HG02943 (cell line): ENCODE measurements around the gene NPLOC4.
A peak's percentile ranks its signal among the peaks of the same experiment; 100 is the strongest.
"Not testable (repeated sequence)": the region's sequence is repeated elsewhere in the genome, so short reads cannot be mapped to it uniquely, and the experiment has no call there.

Source experiments
- ATAC-seq: cut with Tn5 transposase; IDR thresholded peaks from one replicate; pipeline ENCODE4 v1.9.1; 2021; ENCODE audit warnings: mild to moderate bottlenecking, low read depth, moderate library complexity; ENCODE audit not compliant: unreplicated experiment

NPLOC4 gene

DNA sequence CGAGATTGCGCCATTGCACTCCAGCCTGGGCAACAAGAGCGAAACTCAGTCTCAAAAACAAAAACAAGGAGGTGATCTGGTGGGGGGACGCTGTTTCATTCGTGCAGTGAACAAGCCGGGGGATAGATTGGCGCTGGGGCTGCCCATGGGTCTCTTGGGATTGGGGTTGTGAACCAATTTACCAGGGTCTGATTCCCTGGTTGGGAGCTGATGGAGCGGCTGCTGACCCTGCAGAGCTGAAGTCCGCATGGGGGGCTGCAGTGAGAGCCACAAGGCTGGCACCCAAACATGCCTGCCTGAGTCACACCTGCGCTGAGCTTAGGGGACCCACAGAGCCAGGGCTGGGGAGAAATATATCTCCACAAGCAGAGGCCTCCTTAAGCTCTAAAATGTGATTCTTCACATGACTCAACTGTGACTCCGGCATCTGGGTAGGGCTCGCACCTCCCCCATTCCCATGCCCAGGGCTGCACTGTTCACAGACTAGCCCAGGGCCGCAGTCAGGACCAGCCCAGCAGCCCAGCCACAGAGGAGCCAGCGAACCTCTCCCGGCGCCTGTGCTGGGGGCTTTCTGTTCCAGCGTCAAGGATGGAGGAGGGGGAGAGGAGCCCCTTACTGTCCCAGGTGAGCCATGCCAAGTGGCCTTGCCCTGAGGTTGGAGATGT lies 5.0 kb upstream of the NPLOC4 start:
- ATAC-seq: no peak

DNA sequence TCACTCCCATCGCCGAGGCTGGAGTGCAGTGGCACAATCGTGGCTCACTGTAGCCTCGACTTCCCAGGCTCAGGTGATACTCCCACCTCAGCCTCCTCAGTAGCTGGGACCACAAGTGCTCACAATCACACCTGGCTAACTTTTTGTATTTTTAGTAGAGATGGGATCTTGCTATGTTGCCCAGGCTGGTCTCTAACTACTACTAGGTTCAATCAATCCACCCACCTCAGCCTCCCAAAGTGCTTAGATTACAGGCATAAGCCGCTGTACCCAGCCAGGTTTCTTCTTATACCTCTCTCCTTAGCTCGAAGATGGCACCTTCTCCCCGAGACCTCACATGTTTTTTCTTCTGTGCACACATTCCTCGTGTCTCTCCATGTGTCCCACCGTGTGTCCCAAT lies 3.1 kb upstream of the NPLOC4 start:
- ATAC-seq: no peak

DNA sequence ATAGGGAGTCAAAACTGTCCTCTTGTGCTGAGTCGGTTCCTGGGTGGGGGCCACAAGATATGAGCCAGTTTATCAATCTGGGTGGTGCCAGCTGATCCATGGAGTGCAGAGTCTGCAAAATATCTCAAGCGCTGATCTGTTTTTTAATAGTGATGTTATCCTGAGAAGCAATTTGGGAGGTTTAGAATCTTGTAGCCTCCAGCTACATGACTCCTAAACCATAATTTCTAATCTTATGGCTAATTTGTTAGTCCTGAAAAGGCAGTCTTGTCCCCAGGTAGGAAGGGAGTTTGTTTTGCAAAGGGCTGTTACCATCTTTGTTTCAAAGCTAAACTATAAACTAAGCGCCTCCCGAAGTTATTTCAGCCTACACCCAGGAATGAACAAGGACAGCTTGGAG lies 1.8 kb upstream of the NPLOC4 start:
- no peak for ATAC-seq

DNA sequence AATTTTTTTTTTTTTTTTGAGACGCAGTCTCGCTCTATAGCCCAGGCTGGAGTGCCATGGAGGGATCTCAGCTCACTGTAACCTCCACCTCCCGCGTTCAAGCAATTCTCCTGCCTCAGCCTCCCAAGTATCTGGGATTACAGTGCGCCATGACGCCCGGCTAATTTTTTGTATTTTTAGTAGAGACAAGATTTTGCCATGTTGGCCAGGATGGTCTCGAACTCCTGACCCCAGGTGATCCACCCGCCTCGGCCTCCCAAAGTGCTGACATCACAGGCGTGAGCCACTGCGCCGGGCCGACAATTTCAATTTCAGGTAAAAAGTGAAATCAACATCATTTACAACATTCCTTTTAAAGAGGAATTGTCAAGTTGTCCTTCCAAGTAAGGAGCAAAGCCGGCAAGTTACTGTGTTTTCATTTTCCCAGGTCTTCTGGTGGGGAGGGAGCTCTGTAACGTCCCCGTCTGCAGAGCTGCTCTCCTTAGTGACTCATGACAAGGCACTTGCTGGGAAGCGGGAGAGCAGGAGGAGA lies 873 bp downstream of the NPLOC4 start:
- peak; percentile 17 for ATAC-seq

DNA sequence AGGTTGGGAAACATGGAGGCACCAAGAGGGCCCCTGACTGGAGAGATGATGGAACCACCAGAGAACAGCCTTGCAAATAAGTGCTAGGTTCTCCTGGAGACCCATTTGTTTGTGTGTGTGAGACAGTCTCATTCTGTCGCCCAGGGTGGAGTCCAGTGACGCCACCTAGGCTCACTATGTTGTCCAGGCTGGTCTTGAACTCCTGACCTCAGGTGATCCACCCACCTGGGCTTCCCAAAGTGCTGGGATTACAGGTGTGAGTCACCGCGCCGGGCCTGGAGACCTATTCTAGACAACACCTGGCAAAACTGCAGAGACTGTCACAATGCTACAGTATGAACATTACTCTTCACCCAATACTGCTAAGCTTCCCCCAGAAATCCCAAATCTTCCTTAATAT lies 1.5 kb downstream of the NPLOC4 start:
- no peak for ATAC-seq

DNA sequence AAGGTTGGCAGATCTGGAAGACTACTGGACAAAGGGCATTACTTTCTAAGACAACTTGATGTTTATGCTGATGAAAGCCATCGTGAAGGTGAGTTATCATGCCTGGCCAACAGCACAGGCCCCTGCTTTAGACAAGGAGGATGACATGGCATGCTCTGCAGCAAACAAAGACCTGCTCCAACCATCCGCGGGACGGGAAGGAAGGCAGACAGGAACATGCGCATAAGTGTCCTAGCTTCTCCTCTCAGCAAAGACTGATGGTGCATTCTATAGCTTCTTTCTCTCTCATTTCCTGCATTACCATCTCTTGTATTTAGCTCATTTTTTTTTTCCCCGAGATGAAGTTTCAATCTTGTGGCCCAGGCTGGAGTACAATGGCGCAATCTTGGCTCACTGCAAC lies 5.4 kb downstream of the NPLOC4 start:
- no peak for ATAC-seq

DNA sequence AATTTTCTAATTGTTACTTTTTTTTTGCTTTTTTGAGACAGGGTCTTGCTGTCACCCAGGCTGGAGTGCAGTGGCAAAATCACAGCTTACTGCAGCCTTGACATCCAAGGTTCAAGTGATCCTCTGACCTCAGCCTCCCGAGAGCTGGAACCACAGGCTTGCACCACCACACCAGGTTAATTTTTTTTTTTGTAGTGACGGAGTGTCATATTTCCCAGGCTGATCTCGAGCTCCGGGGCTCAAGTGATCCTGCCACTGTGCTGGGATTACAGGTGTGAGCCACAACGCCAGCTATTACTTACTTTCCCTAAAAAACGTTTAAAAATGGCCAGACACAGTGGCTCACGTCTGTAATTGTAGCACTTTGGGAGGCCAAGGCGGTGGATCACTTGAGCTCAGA lies 6.6 kb downstream of the NPLOC4 start:
- ATAC-seq: no peak

DNA sequence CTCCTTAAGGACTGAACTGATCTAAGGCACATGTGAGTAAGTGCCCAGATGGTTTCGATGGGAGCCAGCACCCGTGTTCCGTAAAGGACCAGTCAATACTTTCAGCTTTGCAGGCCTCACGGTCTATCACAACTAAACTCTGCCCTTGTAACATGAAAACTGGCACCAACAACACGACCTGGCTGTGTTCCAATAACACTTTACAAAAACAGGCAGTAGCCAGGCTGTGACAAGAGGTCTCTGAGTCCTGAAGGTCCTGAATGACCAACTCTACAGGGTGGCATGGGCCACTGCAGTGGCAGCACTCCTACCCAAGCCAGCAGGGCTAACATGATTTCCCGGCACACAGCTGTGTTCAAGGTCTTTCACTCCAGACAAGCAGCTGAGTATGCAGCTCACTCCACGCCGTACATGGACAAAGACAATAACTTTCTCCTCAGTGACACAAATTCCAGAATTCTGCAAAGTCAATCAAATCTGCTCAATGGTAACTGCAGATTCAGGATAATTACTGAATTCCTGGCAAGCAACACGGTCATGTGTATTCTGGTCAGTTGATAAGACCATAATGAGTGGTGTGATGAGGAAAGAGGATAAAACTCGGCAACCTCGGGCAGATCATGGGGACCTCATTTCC lies 15.3 kb downstream of the NPLOC4 start:
- no peak for ATAC-seq

DNA sequence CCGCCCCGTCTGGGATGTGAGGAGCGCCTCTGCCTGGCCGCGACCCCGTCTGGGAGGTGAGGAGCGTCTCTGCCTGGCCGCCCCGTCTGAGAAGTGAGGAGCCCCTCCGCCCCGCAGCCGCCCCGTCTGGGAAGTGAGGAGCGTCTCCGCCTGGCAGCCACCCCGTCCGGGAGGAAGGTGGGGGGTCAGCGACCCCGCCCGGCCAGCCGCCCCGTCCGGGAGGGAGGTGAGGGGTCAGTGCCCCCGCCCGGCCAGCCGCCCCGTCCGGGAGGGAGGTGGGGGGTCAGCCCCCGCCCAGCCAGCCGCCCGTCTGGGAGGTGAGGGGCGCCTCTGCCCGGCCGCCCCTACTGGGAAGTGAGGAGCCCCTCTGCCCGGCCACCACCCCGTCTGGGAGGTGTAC lies 18.6 kb downstream of the NPLOC4 start:
- not testable (repeated sequence) for ATAC-seq

DNA sequence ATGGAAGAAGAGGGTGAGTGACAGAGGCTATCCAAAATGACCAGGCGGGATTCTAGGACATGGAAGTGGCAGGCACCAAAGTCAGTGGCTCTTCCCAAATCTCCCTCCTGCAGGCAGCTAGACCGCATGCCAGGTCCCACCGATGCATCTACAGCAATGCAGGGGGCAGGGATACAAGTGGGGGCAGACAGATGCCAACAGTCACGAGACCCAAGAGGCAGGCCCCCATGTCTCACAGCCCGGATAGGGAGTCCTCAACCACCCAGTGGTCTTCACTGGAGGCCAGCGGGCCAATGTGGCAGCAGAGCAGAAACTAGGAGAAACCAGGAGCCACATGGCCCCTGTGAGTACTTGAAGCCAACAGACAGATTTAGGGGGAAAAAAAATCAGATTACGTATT lies 20.0 kb downstream of the NPLOC4 start:
- ATAC-seq: no peak

DNA sequence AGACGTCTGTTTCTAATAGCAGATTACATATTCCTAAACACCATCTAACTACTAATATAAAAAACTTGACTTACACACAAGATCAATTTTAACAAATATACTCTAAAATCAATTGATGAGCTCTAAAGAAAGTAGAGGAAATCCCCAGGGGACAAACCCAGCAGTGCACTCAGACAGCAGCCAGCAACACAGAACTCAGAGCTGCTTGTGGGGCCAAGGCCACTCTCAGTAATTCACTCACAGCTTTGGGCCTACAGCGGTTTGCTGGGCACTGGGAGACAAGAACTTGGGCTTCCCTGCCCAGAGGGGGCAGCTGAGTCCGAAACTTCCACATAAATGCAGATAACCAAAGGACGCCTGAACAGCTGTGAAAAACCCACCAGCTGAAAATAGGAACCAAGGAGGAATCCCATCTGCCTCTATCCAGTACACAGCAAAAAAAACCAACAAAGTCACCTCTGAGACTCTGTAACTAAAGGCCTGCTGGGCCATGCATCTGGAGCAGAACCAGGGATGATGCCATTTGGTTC lies 21.4 kb downstream of the NPLOC4 start:
- no peak for ATAC-seq

DNA sequence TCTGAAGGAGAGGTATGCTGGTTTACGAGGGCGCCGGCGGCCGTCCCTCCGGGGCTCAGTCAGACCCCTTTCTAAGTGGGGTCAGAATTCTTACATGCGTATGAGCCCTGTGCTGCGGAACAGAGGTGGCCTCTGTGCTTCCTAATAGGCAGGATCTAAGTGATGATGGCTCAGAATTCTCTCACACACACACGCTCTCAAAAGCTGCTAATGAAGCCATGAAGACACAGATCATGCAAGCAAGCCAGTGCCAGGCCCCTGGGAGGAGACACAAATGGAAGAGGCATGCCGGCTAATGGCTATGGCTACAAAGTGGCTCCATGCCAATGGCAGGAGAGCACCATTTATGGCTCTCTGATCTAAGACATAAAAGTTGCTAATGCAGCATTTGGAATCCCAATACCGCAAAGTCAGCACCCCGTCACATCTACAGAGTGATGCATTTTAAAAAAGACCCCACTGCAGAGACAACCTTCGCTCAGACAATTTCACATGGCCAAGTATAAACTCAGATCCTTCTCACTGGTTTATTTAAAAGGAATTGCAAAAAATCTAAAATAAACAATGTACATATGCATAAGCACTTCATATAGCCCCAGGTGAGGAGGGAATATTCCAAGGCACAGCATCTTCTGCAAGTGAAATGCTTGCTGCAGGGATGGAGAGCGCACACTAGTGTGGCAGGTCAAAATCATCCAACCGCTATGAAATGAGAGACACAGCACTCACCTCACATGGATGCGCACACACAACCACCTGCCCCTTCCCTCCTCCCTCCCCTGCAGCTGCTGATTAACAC lies 24.5 kb downstream of the NPLOC4 start:
- no peak for ATAC-seq

DNA sequence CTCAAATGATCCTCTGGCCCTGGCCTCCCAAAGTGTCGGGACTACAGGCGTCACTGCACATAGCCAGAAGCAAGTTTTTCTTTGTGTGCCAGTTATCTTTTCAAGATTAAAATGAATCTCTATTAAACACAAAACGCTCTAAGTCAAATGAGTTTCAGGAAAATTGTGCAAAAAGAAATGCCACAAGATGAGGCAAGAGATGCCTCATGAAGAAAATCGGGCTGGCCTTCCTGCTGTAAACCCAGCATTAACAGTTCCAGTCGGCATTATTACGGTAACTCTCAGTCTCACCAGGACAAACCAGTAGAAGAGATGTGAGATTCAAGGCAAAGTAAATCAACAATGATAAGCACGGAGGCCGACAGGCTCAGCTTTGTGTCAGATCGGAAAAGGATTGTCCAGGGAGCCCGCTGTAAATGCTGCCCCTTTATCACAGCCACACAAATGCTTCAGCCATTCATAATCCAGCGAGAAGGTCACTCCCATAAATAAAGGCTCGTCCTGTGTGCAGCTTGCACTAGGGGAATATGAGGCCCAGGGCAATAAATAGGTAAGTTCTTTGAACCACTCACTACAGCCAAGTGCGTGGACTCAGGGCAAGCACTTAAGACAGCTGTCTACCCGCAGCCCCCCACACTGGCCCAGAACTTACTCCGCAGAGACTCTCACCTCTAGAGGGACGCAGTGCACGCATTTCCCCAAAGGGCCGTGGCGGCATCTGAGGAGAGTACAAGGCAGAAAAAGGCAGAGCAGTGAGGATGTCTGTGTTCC lies 27.2 kb downstream of the NPLOC4 start:
- no peak for ATAC-seq

DNA sequence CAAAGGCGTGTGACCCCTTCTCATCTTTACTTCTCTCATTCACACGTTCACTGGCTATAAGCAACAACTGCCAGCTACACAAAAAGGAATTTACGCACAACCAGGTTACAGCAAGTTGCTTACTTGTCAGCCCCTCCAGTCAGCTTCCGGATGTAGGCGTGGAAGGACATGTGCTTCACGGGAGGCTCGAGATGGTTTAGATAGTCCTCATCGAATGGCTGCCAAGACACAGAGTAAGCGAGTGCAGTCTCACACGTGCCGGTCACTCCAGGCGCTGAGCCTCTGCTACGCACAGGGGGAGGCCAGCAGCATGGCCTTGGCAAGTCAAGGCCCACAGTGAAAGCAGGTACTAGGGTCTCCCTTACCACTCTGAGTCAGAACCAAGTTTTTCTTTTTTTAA lies 28.3 kb downstream of the NPLOC4 start:
- no peak for ATAC-seq

DNA sequence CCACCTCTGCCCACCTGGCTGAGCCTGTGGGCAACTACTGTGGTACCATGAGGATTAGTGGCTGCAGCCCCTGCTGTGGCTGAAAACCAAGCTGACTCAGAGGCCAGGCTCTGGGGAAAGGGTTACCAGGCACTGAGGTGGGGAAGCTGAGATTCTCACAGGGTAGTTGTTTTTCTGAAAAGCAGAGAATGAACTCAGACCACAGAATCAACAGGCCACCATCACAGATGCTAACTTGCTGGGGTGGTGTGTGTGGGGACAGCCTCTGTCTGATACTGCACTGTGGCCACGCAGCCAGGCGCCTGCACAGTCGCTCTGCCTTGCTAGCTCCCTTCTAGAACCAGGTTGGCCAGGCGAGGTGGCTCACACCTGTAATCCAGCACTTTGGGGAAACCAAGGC lies 28.8 kb downstream of the NPLOC4 start:
- ATAC-seq: no peak

DNA sequence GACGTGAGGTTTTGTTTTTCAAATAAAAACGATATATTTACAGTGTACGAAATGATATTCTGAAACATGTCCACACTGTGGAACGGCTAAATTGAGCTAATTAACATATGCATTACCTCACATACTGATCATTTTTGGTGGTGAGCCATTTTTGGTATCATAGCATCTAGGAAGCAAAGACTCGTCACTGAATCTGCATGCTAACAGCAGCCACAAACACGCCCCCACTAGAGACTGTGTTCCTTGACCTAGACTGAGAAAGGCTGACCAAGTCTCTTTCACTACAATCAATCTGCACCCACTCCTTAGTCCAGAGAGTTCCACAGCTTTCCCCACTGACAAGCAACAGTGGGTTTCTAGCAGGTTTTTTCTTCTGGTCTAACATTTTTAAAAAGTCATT lies 29.5 kb downstream of the NPLOC4 start:
- ATAC-seq: no peak

DNA sequence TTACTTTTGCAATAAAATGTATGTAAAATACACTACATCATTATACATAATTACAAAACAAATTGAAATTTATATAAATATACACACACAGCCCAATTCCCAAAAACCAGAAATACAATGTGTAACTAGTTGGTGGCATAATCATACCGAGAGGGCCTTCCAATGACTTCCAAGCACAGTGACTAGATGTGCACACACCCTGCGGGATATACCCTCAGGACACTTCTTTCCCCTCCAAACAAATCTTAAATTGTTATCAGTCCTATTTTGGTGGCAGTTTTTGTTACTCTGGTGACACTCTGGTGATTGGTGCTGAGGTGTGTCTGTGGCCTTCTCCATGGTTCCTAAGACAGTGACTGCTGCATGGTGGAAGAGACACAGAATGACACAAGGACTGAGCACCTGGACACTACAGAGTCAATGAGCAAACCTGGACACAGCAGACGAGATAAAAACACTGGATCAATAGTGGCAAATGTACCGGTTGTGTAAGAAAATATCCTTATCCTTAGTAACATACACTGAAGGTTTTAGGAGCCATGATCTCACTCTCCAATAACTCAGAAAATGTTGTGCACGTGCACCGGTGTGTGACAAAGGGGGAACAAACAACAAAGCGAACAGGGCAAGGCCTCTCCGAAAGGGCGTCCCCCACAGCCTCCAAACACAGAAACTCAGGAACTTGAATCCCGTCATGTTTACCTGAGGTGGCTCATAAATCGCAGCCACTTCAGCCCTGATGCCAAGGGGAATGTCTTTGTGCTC lies 32.9 kb downstream of the NPLOC4 start:
- ATAC-seq: no peak

DNA sequence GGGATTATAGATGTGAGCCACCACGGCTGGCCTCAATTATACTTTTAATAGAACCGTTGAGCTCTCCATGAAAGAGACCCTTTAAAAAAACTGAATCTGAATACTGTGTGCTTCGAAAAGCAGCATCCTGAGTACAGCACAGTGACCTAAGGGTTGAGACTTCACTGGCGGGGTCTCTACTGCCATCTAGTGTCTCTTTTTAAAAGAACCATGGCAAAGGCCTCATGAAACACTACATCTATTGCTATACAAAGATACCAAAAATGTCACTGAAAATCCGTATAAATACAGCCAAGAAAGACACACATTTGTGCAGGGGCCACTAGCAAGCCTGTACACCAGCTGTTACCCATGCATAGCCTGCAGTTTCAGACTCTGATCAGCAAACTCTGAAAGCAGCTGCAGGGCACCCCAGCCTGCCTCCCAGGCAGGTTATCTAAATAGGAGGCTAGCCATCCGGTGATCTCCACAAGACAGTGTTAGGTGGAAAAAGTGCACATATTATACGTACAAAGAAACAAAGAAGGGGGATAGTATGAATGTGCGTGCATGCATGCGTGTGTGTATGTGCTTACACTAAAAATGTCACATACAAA lies 35.3 kb downstream of the NPLOC4 start:
- no peak for ATAC-seq

DNA sequence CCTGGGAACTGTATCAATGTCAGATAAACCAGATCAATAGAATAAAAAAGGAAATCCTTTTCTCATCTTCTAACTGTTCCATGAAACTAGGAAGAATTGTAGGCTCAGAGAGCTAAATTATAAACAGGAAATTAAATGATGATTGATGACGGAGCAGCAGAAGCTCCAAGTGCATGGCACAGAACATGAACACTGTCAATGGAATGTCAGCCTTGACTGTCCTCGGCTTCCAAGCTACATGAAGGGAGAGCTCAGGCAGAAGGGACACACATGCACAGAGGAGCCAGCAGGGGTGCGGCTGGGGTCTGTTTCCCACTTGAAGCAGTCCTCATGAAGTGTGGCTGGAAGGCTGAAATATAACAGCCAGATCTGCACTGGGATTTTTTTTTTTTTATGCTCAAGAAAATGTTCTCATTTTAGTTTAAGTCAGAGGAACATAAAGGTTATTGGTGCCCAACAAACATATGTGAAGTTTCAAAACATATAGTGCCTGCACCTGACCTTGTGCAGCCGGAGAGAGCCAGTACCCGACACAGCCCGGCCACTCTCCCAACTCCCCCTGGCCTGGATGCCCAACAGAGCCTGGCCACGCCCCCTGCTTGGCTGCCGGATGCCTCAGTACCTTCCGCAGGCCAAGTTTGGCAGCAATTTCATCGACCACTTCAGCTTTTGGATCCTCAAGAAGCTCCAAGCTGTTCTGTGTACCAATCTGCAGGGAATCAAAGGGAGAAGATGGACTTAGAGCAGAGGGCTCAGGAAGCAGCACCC lies 37.0 kb downstream of the NPLOC4 start:
- ATAC-seq: no peak
